ENCODE results near the gene DISC1.

GRCh38 chr1:231592809-231593208, 33.8 kb upstream of the DISC1 start:
- TF ChIP-seq, protein P1, sequence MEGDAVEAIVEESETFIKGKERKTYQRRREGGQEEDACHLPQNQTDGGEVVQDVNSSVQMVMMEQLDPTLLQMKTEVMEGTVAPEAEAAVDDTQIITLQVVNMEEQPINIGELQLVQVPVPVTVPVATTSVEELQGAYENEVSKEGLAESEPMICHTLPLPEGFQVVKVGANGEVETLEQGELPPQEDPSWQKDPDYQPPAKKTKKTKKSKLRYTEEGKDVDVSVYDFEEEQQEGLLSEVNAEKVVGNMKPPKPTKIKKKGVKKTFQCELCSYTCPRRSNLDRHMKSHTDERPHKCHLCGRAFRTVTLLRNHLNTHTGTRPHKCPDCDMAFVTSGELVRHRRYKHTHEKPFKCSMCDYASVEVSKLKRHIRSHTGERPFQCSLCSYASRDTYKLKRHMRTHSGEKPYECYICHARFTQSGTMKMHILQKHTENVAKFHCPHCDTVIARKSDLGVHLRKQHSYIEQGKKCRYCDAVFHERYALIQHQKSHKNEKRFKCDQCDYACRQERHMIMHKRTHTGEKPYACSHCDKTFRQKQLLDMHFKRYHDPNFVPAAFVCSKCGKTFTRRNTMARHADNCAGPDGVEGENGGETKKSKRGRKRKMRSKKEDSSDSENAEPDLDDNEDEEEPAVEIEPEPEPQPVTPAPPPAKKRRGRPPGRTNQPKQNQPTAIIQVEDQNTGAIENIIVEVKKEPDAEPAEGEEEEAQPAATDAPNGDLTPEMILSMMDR (IDR thresholded peaks at IDR 0.05) = no peak
- TF ChIP-seq POLR2A (IDR thresholded peaks at IDR 0.05) = no peak
